ENCODE results near the gene MTOR.
"Not testable (repeated sequence)": the region's sequence is repeated elsewhere in the genome, so short reads cannot be mapped to it uniquely, and the experiment has no call there.

The MTOR gene

GRCh38 chr1:11101347-11101746 is 161.0 kb downstream of the MTOR start:
- H3K27ac ChIP-seq = no peak overlapping the region

GRCh38 chr1:11100806-11101205 is 161.5 kb downstream of the MTOR start:
- not testable (repeated sequence) for H3K27ac ChIP-seq

More at GRCh38 chr1:11101347-11101746, 161.0 kb downstream of the MTOR start:
- TF ChIP-seq CTCF (conservative IDR thresholded peaks at IDR 0.05) (no peak), ZFX (IDR thresholded peaks at IDR 0.05) (no peak)

GRCh38 chr1:11100149-11100493 is 162.2 kb downstream of the MTOR start:
- H3K27ac ChIP-seq = peak overlapping the region; percentile 92
- no peak for TF ChIP-seq CTCF (conservative IDR thresholded peaks at IDR 0.05)
- TF ChIP-seq ZFX (IDR thresholded peaks at IDR 0.05) = no peak

- peak within 1 kb of the TSS; percentile 92 for H3K27ac ChIP-seq
- TF ChIP-seq CTCF (conservative IDR thresholded peaks at IDR 0.05) = no peak
- peak; percentile 96 for TF ChIP-seq ZFX (IDR thresholded peaks at IDR 0.05)
These were observed 162.8 kb downstream of the MTOR start, which contains the start of gene EXOSC10 for GRCh38 chr1:11099310-11100148. TSS of gene EXOSC10 (minus strand) at chr1:11099869. CDS start at chr1:11099831, 38 bp downstream.

- H3K27ac ChIP-seq = peak overlapping the region; percentile 92
- TF ChIP-seq CTCF (conservative IDR thresholded peaks at IDR 0.05) (no peak), ZFX (IDR thresholded peaks at IDR 0.05) (no peak)
These were observed 163.4 kb downstream of the MTOR start for GRCh38 chr1:11098931-11099309.

GRCh38 chr1:11083784-11084183 is 178.6 kb downstream of the MTOR start:
- not testable (repeated sequence) for H3K27ac ChIP-seq

GRCh38 chr1:11080931-11081330 is 181.4 kb downstream of the MTOR start:
- no peak overlapping the region for H3K27ac ChIP-seq
- no peak for TF ChIP-seq CTCF (conservative IDR thresholded peaks at IDR 0.05)
- TF ChIP-seq ZFX (IDR thresholded peaks at IDR 0.05) = no peak

GRCh38 chr1:11078631-11079030 is 183.7 kb downstream of the MTOR start:
- H3K27ac ChIP-seq = no peak overlapping the region
- TF ChIP-seq CTCF (conservative IDR thresholded peaks at IDR 0.05) = no peak
- no peak for TF ChIP-seq ZFX (IDR thresholded peaks at IDR 0.05)

- peak overlapping the region; percentile 61 for H3K27ac ChIP-seq
These were observed 189.0 kb downstream of the MTOR start for GRCh38 chr1:11073398-11073797.
